HL-60/S4 treated with retinoic acid at 250 ng/mL for 4 days and 3 days (cell line): ENCODE measurements around the gene CASKIN2.

ENCODE experiments used
- in situ Hi-C: fragments of 300-500 bp; cut with MboI; formaldehyde crosslinking; loops from 2 replicates; pipeline ENCODE4 v1.7.0; 2022; ENCODE audit warnings: low sequenced_read_pairs

The CASKIN2 gene, protein sequence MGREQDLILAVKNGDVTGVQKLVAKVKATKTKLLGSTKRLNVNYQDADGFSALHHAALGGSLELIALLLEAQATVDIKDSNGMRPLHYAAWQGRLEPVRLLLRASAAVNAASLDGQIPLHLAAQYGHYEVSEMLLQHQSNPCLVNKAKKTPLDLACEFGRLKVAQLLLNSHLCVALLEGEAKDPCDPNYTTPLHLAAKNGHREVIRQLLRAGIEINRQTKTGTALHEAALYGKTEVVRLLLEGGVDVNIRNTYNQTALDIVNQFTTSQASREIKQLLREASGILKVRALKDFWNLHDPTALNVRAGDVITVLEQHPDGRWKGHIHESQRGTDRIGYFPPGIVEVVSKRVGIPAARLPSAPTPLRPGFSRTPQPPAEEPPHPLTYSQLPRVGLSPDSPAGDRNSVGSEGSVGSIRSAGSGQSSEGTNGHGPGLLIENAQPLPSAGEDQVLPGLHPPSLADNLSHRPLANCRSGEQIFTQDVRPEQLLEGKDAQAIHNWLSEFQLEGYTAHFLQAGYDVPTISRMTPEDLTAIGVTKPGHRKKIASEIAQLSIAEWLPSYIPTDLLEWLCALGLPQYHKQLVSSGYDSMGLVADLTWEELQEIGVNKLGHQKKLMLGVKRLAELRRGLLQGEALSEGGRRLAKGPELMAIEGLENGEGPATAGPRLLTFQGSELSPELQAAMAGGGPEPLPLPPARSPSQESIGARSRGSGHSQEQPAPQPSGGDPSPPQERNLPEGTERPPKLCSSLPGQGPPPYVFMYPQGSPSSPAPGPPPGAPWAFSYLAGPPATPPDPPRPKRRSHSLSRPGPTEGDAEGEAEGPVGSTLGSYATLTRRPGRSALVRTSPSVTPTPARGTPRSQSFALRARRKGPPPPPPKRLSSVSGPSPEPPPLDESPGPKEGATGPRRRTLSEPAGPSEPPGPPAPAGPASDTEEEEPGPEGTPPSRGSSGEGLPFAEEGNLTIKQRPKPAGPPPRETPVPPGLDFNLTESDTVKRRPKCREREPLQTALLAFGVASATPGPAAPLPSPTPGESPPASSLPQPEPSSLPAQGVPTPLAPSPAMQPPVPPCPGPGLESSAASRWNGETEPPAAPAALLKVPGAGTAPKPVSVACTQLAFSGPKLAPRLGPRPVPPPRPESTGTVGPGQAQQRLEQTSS (N-terminal part only)

DNA sequence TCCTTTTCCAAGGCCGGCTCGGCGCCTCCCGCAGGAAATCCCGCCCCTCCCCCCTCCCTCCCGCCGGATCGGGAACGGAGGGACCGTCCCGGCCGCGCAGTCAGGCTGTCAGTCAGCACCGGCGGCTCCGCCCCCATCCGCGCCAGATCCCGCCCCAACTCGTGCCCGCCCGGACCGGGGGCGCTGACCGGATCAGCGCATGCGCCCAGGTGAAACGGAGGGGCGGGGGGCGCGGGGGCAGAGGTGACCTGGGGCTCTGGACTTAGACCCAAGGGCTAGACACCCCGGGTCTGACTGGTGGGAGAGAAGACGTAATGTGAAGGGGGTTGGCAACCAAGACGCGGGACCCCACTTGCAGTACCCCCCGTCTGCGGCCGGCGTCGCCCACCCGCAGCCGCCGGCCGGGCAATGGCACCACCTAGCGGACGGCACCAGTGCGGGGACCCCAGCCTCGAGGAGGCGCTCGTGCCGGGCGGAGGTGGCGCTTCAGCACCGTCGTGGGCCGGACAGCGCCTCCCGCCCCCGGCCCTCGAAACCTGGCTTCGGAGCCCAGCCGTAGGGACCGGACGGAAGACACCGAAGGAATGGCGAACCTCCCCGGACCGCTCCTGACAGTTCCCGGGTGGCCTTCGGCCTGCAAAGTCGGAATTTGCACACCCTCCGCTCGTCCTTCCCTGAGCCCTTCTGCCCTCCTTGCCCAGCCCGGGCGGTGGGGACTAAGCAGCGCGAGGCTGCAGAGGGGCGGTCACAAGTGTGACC, at the start of gene CASKIN2:
CASKIN2 (minus strand) TSS at position 42 of the 759 bp plus-strand sequence. CDS start 1,733 bp downstream, outside the sequence.
- in situ Hi-C loops: no loop called here

DNA sequence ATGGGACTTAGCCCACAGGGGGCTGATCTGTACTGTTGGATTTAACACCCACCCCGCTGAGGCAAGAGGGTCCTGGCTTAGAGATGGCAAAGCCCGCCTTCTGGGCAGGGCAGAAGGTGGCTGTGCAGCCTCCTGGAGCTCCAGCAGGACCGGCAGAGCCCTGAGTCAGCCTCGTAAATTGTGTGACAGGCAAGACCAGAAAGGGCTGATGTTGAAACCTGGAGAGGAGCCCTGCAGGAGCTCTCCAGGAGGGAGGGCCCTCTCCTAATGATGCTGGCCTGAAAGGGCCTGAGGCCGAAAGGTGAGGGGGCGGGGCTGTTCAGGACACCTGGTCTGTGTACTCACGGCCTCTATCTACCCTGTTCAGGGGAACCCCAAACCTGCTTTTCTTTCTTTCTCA, 49.7 kb upstream of the CASKIN2 start:
- in situ Hi-C loops: no loop called here

DNA sequence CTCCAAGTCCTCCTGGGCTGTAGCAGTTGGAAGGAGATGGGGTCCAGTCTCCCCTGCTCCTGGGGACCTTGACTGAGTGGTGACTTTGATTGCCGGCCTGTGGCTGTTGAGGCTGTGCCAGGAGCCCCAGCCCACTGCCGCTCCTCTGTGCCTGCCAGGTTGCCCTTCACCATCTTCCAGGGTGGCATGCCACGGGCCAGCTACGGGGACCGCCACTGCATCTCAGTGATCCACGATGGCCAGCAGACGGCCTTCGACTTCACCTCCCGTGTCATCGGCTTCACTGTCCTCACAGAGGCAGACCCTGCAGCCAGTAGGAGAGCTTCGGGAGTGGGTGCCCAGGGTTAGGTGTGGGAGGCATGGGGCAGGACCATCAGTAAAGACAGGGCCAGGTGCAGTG, 48.9 kb upstream of the CASKIN2 start:
- in situ Hi-C loops: no loop called here

DNA sequence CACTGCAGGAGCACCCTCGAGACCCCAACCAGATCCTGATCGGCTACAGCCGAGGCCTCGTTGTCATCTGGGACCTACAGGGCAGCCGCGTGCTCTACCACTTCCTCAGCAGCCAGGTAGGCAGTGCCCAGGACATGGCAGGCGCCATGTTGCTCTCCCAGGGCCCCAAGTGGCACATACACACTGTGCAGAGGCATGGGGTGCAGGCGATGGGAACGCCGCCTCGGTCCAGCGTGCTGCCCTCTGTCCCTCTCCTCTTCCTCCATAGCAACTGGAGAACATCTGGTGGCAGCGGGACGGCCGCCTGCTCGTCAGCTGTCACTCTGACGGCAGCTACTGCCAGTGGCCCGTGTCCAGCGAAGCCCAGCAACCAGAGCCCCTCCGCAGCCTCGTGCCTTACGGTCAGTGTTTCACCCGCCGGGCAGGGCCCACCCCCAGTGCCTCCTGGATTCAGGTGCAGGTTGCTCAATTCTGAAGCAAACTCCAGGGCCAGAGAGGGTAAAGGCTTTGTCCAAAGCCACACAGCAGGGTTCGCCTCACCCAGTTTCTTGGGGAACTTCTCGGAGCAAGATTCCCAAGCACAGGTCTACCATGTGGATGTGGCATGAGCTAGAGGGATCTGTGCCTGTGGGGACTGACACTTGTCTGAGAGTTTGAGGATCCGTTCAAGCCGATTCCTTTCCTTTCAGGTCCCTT, 47.9 kb upstream of the CASKIN2 start:
- in situ Hi-C loops: no loop called here

DNA sequence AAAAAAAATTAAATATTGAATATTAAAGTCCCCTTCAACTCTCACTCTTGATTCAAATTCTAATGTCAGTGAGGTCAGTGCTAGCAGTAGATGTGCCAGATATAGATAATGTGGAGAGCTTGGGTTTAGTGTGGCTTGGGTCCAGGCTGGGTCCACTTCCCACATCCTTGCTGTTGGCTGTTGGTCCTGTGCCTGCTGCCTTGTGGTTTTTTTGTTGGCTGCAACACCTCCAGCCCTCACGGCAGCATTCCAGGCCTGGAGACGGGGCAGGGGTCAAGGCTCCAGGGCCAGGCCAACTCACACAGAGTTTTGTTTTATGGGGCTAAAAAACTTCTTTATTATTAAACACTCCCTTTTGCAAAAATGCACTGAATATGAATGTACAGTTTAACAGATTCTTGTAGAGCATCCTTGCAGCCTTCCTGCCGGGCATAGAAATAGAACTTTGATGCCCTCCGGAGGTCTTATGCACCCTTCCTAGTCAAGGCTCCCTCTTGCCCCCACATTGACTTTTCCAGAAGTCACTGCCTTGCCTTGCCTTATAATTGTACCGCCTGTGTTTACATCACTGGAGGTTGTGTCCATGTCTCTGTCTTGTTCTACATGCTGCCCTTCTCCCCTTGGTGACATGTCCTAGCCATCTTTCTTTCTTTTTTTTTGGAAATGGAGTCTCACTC, 46.7 kb upstream of the CASKIN2 start:
- in situ Hi-C loops: no loop called here

DNA sequence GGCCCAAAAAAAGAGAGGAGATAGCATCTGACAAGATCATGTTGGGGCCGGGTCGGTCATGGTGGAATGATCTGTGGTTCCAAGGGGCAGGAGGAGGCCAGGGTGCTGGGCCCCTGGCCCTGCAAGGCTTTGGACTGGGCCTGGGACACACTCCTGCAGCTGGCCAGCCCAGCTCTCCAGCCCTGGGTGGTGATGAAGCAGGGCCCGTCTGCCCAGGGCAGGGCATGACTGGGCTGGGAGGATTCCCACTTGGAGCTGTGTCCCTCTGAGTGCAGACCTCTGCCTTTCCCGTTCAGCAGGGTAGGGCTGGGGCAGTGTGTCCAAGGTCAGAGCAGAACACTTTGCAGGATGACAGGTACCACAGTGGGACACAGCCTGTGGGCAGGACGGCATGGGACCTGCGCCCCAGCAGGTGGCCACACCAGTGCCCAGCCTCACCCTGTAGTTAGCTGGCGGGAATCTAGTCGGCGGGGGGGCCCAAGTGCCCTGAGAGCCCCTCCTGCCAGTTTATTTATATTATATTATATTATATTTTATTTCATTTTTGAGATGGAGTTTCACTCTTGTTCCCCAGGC, 44.7 kb upstream of the CASKIN2 start:
- in situ Hi-C loops: no loop called here

DNA sequence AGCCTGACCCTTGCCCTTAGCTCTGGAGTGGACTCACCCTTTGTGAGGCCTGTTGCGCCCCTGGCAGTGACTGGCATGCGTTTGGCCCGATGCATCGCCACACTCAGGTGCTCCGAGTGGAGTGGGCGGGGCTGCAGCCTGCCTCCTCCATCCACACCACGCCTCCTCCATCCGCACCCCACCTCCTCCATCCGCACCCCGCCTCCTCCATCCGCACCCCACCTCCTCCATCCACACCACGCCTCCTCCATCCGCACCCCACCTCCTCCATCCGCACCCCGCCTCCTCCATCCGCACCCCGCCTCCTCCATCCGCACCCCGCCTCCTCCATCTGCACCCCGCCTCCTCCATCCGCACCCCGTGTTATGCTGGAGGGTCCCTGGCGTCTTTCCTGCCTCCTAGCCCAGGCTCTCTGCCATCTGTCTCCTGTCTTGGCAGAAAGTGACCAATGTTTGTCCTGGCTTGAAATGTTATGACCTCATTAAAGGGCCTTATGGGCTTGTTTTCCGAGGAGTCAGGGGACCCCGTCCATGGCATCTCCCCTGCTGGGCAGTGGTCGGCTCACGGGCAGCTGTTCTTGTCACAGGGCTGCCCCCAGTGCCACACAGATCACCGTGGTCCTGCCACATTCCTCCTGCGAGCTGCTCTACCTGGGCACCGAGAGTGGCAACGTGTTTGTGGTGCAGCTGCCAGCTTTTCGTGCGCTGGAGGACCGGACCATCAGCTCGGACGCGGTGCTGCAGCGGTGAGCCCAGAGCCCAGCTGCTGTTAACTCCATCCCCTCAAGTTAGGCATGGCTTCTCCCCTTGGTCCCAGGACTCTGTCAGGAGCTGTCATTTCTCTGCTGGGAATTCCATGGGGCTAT, 43.6 kb upstream of the CASKIN2 start:
- in situ Hi-C loops: no loop called here

DNA sequence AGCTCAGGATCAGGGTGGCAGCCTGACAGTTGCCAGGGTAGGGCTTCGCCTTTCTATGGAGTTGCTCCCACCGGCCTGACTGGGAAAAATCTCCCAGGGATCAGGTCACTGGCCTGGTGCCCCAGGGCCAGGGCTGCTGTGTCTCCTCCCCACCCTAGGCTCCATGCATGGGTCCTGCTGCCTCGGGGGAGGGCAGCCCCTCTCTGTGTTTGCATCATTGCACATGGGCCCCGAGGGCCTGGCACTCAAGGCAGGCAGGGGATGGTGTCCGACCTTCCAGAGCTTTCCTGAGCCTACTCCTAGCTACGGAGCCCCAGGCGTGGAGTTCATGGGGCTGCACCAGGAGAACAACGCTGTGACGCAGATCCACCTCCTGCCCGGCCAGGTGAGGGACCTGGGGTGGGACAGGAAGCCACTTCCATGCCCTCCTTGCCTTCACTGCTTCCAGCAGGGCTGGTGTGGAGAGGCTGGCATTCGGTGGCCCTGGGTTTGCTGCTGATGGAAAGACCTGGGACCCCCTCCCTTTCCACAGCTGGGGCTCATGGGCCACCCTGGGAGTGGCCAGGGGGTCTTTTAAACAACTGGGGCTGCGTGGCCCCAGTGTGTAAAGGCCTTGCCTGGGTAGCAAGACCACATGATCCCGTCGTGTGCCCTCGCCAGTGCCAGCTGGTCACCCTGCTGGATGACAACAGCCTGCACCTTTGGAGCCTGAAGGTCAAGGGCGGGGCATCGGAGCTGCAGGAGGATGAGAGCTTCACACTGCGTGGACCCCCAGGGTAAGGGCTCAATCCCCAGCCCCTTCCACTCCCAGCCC, 42.7 kb upstream of the CASKIN2 start:
- in situ Hi-C loops: no loop called here

DNA sequence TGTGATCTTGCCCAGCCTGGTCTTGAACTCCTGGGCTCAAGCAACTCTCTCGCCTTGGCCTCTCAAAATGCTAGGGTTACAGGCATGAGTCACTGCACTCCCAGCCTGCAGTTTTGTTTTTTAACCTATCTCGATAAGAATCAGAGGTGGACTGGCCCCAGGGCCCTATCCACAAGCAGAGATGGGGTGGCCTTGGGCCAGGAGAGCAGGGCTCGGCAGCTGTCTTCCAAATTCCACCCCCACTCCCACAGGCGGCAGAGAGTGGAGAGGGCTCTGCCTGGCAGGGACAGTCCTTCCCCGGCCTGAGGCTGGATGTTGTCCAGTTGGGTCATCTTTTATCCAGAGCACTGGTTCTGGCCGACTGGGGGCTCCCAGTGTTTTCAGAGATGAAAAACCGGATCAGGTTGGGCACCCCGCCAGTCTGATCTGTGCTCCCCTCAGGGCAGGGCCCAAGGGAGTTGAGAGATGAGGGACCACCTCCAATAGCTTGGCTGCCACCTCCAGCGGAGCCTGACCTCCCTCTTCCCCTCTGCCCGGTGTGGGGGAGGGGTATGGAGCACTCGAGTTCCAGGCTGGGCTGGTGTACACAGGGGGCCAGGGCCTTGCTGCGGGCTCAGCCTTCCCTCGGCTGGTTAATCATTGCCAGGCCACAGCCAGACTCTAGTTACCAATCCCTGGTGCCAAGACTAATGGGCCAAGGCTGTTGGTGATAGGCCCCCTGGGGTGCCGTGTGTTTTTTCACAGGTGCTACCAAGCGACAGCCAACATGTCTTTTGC, 41.9 kb upstream of the CASKIN2 start:
- in situ Hi-C loops: no loop called here

DNA sequence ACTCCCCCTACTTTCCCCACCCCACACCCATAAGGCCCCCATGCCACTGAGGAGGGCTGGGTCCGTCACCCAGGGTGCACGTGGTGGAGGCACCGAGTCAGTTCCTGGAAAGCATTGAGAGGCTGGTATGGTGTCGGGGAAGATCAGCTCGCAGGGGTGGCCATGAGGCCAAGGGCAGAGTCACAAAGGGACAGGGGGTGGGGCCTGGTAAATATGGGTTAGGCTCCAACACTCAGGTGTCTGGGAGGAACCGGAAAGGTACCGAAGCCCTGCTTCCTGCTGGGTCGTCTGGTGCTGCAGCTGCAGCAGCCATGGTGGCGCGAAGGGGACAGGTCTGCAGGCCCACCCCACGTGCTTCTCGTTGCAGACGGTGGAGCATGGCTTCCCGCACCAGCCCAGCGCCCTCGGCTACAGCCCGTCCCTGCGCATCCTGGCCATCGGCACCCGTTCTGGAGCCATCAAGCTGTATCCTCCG, 40.4 kb upstream of the CASKIN2 start:
- in situ Hi-C loops: no loop called here

DNA sequence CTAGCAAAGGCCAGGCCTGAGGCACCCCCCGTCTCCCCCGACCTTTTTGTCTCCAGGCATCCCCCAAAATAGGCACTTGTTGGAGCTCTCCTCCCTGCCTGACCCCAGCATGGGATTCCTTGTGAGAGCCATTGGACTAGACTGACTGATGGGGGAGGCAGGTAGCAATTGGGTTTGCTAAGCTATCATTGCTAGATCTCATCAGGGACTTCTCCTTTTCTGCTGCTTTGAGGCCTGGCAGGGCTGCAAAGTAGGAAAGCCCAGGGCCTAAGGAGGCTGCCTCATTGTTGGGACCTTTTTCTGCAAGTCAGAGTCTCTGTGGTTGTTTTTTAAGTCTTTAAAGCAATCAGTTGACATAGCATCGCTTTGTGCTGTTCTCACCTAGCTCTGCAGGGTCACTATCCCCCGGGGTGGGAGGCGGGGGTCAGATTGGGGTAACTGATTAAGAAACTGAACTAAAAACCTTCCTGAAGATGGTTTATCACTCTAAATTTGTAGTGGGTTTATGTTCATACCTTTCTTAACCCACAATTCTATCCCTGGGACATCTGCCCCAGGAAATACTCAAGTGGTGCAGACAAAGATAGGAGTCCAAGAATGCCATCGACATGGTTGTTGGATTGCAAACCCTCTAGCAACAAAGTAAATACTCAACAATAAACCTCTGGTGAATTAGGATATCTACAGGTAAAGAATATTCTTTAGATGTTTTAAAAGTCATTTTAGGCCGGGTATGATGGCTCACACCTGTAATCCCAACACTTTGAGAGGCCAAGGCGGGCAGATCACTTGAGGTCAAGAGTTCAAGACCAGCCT, 38.2 kb upstream of the CASKIN2 start:
- in situ Hi-C loops: no loop called here

DNA sequence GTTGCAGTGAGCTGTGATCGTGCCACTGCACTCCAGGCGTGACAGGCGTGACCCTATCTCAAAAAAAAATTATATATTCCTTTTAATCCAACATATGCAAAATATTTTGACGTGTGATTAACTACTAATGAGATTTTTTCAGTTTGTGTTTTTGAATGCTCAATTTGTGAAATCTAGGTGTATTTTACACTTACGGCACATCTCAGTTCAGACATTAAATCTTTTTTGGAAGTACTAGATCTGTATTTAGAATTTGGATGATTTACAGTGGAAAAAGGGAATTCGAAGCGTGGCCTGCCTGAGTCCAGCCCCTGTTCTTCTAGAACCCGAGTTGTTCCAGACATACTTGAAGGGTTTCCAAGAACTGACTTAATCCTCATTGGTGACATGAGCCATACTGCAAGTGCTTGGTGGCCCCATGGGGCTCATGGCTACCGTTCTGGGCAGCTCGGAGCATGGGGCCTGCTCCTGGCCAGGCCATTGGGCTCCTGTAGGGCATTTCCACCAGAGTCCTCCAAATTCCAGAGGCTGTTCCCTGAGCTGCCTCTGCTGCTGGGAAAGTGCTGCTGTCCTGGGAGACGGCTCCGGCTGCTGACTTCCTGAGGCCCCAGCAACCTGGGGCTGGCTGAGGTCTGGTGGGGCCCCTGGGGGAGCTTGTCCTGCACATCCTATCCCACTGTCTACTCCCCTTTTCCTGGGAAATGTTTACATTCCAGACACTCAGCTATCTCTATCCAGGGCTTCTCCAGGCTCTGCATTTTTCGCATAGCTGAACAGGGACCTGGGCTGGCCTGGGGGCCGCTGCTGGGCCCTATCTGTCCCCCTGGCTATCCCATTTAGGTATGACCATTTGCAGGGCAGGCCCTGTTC, 37.3 kb upstream of the CASKIN2 start:
- in situ Hi-C loops: no loop called here

DNA sequence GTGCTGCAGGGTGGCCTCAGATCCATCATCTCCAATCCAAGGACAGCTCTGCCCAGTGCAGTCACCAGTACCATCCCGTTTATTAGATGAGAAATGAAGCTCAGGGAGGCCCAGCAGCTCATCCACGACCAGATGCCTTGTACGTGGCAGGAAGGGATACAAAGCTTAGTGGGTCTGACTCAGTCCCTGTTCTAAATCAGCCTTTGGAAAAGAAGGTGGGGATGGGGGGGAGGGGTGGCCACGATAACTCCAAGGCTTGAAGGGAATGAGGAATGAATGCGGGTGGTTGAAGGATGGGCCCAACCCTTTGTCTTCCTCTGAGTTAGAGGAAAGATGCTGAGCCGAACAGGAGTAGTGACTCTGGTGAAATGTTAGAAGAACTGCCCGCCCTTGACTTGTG, 35.9 kb upstream of the CASKIN2 start:
- in situ Hi-C loops: no loop called here

DNA sequence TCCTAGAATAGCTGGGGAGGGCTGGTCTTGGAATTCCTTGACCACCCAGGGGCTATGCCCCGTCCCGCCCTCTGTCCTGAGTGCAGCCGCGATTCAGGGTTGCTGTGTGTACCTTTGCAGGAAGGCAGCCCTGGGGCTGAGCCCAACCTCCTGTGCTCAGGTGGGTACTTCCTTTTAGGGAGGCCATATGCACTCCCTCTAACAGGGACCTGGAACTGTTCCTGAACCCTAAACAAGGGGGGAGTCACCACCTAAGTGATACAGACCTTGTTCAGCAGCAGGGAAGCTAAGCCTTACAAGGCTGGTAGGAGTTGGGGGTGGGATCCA, 34.8 kb upstream of the CASKIN2 start:
- in situ Hi-C loops: no loop called here
